Liver (tissue), 9 donors: ENCODE data around the gene ADK. TPM values are rescaled to one million over a fixed set of nuclear protein-coding genes. Genes with fewer than 3 reads are reported as not detected.
A peak's percentile ranks its signal among the peaks of the same experiment; 100 is the strongest.

Experiments
- DNase-seq: peaks from one replicate; pipeline ENCODE4 v3.0.0-alpha.2; 2017; ENCODE audit warnings: low spot score
- H3K27ac ChIP-seq, 2 donors: one replicate each; pipeline ENCODE4 v1.7.0; 2013; ENCODE audit warnings: inconsistent platforms in 2 of 2, low read length in 2 of 2, control low read depth in 1 of 2, low read depth in 1 of 2, mild to moderate bottlenecking in 1 of 2
- H3K27me3 ChIP-seq, 4 donors: one replicate each; pipeline versions ENCODE4 v1.6.1 to v1.7.0; 2013; ENCODE audit warnings: low read length in 3 of 4, inconsistent platforms in 1 of 4, mild to moderate bottlenecking in 1 of 4, moderate library complexity in 1 of 4; ENCODE audit not compliant: control insufficient read depth in 4 of 4, insufficient read depth in 4 of 4
- H3K36me3 ChIP-seq, 4 donors: one replicate each; pipeline versions ENCODE4 v1.6.1 to v1.7.0; 2013; ENCODE audit warnings: low read length in 3 of 4, mild to moderate bottlenecking in 3 of 4, low read depth in 1 of 4, moderate library complexity in 1 of 4; ENCODE audit not compliant: control insufficient read depth in 4 of 4, insufficient read depth in 3 of 4
- H3K4me1 ChIP-seq, 4 donors: one replicate each; pipeline versions ENCODE4 v1.6.1 to v1.7.0; 2013; ENCODE audit warnings: low read length in 3 of 4, mild to moderate bottlenecking in 3 of 4, moderate library complexity in 1 of 4; ENCODE audit not compliant: control insufficient read depth in 4 of 4, insufficient read depth in 4 of 4
- H3K4me3 ChIP-seq, 3 donors: one replicate each; pipeline versions ENCODE4 v1.6.1 to v1.7.0; 2013; ENCODE audit warnings: low read length in 3 of 3, control low read depth in 1 of 3, low read depth in 1 of 3, mild to moderate bottlenecking in 1 of 3
- H3K9ac ChIP-seq, 2 donors: one replicate each; pipeline ENCODE4 v1.7.0; 2013; ENCODE audit warnings: low read length in 2 of 2, mild to moderate bottlenecking in 2 of 2, moderate library complexity in 2 of 2, control low read depth in 1 of 2, low read depth in 1 of 2
- H3K9me3 ChIP-seq, 4 donors: one replicate each; pipeline versions ENCODE4 v1.6.1 to v1.7.0; 2013; ENCODE audit warnings: low read length in 3 of 4; ENCODE audit not compliant: control insufficient read depth in 4 of 4
- HNF4G ChIP-seq: IDR thresholded peaks from 2 replicates; pipeline ENCODE4 v1.6.1; 2016; ENCODE audit warnings: antibody characterized with exemption
- JUND ChIP-seq, 2 donors: IDR thresholded peaks; 2 replicates each; pipeline ENCODE4 v1.6.1; 2016; ENCODE audit warnings: antibody characterized with exemption in 2 of 2
- NR2F2 ChIP-seq: IDR thresholded peaks from 2 replicates; pipeline ENCODE4 v1.6.1; 2016; ENCODE audit warnings: antibody characterized with exemption
- RAD21 ChIP-seq, 2 donors: IDR thresholded peaks; 2 replicates each; pipeline ENCODE4 v1.6.1; 2016; ENCODE audit warnings: antibody characterized with exemption in 2 of 2, mild to moderate bottlenecking in 2 of 2
- RXRA ChIP-seq, 2 donors: IDR thresholded peaks; 2 replicates each; pipeline ENCODE4 v1.6.1; 2017 to 2018; ENCODE audit warnings: antibody characterized with exemption in 2 of 2, mild to moderate bottlenecking in 1 of 2
- SP1 ChIP-seq: IDR thresholded peaks from 2 replicates; pipeline ENCODE4 v1.6.1; 2018; ENCODE audit warnings: antibody characterized with exemption, mild to moderate bottlenecking
- TAF1 ChIP-seq: conservative IDR thresholded peaks from 2 replicates; pipeline ENCODE4 v1.6.1; 2016; ENCODE audit warnings: antibody characterized with exemption, mild to moderate bottlenecking
- WGBS: extraction: QIAGEN DNeasy Blood & Tissue Kit; methylation state at CpG from one replicate; pipeline ENCODE4 v1.1.7; 2013; 5-methylcytosine and 5-hydroxymethylcytosine counted together
- polyA plus RNA-seq, 2 donors: library from polyadenylated mRNA; stranded (reverse) in 1 of 2; unstranded in 1 of 2; fragments of 200-250 nt in 1 of 2; fragments of >200 nt in 1 of 2; fragmentation: Nextera tagmentation in 1 of 2; extraction: Ambion mirVana in 1 of 2; gene quantifications; one replicate each; pipeline versions ENCODE4 v1.2.1 to v1.2.3, GENCODE V29; 2013 to 2015
- total RNA-seq, 2 donors: library from RNA; depleted of rRNA; stranded (reverse); fragments of >200 nt; gene quantifications; one replicate each; pipeline ENCODE4 v1.2.3, GENCODE V29; 2014
- TF ChIP-seq, protein P1 (sequence below): IDR thresholded peaks from 2 replicates; pipeline ENCODE4 v1.6.1; 2016; ENCODE audit warnings: antibody characterized with exemption, mild to moderate bottlenecking
- TF ChIP-seq, protein P2 (sequence below): IDR thresholded peaks from 2 replicates; pipeline ENCODE4 v1.6.1; 2016; ENCODE audit warnings: antibody characterized with exemption
- TF ChIP-seq, protein P3 (sequence below): IDR thresholded peaks from 2 replicates; pipeline ENCODE4 v1.6.1; 2016; ENCODE audit warnings: antibody characterized with exemption
- donor health status: healthy.
- donor health status: healthy.
- donor health status: healthy.
- donor health status: healthy.
- donor health status: healthy.

Gene ADK
- total and polyA plus RNA-seq, 4 donors = 18.0 to 110 (median 65.5) TPM

DNA sequence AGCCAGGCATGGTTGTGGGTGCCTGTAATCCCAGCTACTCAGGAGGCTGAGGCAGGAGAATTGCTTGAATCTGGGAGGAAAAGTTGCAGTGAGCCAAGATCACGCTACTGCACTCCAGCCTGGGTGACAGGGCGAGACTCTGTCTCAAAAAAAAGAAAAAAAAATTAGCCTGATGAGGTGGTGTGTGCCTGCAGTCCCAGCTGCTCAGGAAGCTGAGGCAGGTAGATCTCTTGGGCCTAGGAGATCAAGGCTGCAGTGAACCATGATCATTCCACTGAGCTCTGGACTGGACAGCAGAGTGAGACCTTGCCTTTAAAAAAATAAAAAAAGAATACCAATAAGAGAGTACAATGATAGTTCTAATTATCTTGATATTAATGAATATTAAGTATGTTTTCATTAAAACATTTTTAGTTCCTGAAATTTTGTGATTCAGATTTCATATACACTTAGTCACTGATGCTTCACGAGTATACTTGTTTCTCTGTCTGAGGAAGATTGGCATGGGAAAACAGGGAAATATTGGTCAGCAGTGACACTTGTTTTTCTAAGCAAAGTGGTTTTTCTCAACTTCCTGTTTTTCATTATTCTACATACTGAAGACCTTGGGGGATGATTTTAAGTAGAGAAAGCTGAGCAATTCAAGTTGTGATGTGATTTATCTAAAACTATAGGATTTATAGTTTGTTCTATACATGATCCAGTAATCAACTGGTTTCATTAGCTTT, 76.8 kb downstream of the ADK start (continued):
- TF ChIP-seq, protein P1, sequence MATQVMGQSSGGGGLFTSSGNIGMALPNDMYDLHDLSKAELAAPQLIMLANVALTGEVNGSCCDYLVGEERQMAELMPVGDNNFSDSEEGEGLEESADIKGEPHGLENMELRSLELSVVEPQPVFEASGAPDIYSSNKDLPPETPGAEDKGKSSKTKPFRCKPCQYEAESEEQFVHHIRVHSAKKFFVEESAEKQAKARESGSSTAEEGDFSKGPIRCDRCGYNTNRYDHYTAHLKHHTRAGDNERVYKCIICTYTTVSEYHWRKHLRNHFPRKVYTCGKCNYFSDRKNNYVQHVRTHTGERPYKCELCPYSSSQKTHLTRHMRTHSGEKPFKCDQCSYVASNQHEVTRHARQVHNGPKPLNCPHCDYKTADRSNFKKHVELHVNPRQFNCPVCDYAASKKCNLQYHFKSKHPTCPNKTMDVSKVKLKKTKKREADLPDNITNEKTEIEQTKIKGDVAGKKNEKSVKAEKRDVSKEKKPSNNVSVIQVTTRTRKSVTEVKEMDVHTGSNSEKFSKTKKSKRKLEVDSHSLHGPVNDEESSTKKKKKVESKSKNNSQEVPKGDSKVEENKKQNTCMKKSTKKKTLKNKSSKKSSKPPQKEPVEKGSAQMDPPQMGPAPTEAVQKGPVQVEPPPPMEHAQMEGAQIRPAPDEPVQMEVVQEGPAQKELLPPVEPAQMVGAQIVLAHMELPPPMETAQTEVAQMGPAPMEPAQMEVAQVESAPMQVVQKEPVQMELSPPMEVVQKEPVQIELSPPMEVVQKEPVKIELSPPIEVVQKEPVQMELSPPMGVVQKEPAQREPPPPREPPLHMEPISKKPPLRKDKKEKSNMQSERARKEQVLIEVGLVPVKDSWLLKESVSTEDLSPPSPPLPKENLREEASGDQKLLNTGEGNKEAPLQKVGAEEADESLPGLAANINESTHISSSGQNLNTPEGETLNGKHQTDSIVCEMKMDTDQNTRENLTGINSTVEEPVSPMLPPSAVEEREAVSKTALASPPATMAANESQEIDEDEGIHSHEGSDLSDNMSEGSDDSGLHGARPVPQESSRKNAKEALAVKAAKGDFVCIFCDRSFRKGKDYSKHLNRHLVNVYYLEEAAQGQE = no peak
- TF ChIP-seq RXRA (IDR thresholded peaks at IDR 0.05) = no peak

DNA sequence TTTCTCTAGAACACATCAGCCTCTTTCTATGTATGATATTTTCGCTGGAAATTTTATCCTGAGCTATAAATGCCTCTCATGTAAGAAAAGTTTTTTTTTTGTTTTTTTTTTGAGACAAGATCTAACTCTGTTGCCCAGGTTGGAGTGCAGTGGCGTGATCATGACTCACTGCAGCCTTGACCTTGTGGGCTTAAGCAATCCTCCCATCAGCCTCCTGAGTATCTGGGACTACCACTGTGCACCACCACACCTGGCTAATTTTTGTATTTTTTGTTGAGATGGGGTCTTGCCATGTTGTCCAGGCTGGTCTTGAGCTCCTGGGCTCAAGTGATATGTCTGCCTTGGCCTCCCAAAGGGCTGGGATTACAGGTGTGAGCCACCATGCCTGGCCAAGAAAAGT, 80.4 kb downstream of the ADK start:
- Histone ChIP-seq H3K4me3 (no peak overlapping the region), H3K27me3 (no peaks in the 10 kb centered on the region), H3K27ac (no peak overlapping the region), H3K36me3 (no peaks in the 10 kb centered on the region), H3K9ac (no peak overlapping the region), H3K9me3 (no peaks in the 10 kb centered on the region), H3K4me1 (peaks cover 0 to 2% (median 0%) of the 10 kb centered on the region in 4 donors)
- 94% methylated on average over 2 of the region's 2 CpGs for WGBS
- DNase-seq = no peak
- no peak for TF ChIP-seq RXRA (IDR thresholded peaks at IDR 0.05)
- TF ChIP-seq, protein P2, sequence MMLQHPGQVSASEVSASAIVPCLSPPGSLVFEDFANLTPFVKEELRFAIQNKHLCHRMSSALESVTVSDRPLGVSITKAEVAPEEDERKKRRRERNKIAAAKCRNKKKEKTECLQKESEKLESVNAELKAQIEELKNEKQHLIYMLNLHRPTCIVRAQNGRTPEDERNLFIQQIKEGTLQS = no peak
- TF ChIP-seq SP1 = no peak
- TF ChIP-seq NR2F2 = no peak
- peak in 1 of 2 donors; percentile 17 for TF ChIP-seq JUND (IDR thresholded peaks at IDR 0.05)
- no peak for TF ChIP-seq TAF1
- TF ChIP-seq, protein P3, sequence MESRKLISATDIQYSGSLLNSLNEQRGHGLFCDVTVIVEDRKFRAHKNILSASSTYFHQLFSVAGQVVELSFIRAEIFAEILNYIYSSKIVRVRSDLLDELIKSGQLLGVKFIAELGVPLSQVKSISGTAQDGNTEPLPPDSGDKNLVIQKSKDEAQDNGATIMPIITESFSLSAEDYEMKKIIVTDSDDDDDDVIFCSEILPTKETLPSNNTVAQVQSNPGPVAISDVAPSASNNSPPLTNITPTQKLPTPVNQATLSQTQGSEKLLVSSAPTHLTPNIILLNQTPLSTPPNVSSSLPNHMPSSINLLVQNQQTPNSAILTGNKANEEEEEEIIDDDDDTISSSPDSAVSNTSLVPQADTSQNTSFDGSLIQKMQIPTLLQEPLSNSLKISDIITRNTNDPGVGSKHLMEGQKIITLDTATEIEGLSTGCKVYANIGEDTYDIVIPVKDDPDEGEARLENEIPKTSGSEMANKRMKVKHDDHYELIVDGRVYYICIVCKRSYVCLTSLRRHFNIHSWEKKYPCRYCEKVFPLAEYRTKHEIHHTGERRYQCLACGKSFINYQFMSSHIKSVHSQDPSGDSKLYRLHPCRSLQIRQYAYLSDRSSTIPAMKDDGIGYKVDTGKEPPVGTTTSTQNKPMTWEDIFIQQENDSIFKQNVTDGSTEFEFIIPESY = no peak

DNA sequence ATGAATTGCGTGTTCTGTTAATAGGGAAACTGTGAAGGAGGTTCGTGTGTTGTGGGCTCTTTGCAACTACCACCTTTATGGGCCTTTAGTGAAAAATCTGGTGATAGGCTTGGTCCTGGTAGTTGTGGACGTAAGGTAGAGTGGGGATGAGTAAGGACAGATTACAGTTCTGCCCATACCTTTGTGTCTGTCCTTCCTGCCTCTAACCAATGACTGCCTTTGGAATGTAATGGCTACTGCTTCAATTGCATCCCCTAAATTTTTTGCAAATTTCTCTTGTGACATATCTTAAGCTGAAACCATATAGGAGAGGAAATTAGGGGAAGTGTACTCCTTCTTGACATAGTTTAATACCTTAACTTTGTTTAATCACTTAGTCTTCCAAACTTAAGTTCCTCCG, 82.3 kb downstream of the ADK start:
- WGBS = 95% methylated on average over 4 of the region's 4 CpGs
- peaks cover 0 to 2% (median 0%) of the 10 kb centered on the region in 4 donors for H3K4me1 ChIP-seq
- H3K27me3 ChIP-seq = no peaks in the 10 kb centered on the region
- no peak overlapping the region for H3K4me3 ChIP-seq
- no peak overlapping the region for H3K27ac ChIP-seq
- DNase-seq = no peak
- H3K9me3 ChIP-seq = no peaks in the 10 kb centered on the region
- H3K36me3 ChIP-seq = no peaks in the 10 kb centered on the region
- TF ChIP-seq RAD21 (IDR thresholded peaks at IDR 0.05) (no peak), JUND (IDR thresholded peaks at IDR 0.05) (no peak), HNF4G (no peak)
- TF ChIP-seq, protein P1 = no peak
- H3K9ac ChIP-seq = no peak overlapping the region
